GM21825 (cell line): ENCODE measurements around the gene SMAD9.
A peak's percentile ranks its signal among the peaks of the same experiment; 100 is the strongest.

Source experiments
- ATAC-seq: cut with Tn5 transposase; IDR thresholded peaks from one replicate; pipeline ENCODE4 v1.9.1; 2021; ENCODE audit warnings: mild to moderate bottlenecking, moderate library complexity; ENCODE audit not compliant: unreplicated experiment

Gene SMAD9

GRCh38 chr13:36870050-36870692, 49.9 kb downstream of the SMAD9 start:
- no peak for ATAC-seq

- ATAC-seq = no peak
Measured at GRCh38 chr13:36866232-36866631, 53.8 kb downstream of the SMAD9 start.

- no peak for ATAC-seq
Measured at GRCh38 chr13:36865265-36865664, 54.8 kb downstream of the SMAD9 start.

GRCh38 chr13:36862722-36863121, 57.3 kb downstream of the SMAD9 start:
- no peak for ATAC-seq

GRCh38 chr13:36862002-36862685, 57.9 kb downstream of the SMAD9 start:
- ATAC-seq = no peak

DNA sequence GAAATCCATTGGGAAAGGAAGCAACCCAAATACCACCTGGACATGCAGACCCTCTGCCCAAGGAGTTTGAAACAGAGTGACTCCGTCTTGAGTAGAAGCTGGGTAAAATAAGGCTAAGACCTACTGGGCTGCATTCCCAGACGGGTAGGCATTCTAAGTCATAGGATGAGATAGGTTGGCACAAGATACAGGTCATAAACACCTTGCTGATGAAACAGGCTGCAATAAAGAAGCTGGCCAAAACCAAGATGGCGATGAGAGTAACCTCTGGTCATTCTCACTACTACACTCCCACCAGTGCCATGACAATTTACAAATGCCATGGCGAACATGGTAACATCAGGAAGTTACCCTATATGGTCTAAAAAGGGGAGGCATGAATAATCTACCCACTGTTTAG, 60.8 kb downstream of the SMAD9 start:
- ATAC-seq = no peak

GRCh38 chr13:36858290-36858689, 61.7 kb downstream of the SMAD9 start:
- no peak for ATAC-seq

DNA sequence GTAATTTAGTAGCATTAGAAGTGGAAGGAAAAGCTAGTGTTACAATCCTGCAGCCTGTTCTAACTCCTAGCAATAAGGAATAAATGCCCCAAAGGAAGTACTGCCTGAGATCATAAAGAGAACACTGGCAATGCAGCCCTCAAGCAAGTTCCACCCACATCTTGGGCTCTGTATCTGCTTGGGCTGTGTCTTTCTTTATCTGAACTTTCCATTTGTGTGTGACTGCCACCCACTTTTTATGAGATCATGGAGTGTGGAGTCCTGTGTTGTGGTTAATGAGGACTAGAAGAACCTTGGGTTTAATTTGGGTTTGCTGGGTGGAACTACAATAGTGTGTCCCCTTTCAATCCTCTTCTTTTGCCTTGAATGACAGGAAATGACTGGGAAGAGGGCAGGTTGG, 62.8 kb downstream of the SMAD9 start:
- no peak for ATAC-seq

DNA sequence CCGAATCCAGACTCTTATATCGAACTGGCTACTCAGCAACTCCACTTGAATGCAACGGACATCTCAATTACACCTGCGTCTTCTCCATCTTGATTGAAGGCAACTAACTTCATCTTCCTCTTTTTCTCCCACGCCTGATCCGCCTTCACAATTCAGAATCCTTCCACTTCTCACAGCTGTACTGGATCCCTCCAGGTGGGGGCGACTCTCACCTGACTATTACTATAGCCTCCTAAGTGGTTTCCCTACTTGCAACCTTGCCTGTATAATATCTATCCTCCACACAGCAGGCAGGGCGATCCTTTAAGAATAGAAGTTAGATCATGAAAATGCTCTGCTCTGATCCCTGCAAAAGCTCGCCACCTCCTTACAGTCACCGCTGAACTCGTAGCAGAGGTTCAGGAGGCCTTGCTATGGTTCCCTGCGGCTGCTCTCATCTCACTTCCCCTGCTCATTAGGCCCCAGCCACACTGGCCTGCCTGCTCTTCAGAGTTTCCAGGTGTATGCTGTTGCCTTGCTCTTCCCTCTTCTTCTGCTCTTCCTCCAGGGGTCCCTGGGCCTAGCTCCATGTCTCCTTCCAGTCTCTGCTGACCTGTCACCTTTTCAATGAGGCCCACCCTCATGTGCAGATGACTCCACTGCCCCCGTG, 69.1 kb downstream of the SMAD9 start:
- no peak for ATAC-seq

DNA sequence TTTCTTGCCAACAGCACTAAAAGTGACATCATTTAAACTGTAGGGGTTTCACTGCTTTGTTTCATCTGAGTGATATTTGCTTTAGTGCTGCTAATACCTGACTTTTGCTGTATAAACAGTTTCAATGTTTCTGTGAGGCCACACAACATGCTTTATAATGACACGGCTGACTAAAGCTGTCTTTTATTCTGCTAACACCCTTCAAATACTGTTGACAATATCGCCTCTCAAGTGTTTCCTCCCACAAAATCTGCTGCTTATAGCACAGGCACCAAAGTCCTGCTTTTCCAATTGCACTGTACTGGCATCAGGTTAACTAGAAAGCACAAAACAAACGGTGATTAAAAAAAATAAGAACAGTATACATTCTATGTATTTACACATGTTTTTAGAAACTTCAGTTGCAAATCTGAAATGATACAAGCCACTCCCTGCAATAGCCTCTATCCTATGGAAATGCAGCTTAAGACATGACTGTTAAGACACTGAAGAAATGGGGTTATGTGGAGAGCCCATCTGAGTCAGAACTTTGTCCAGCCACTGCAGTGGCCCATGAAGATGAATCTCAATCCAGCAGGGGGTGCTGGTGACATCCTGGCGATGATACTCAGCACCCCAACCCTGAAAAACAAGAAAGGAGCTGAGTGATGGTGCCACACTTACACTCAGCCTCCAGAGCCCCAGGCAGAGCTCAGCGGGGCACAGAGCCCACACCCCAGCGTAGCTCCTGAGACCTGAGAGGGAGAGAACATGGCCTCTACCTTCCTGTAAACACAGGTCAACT, 71.6 kb downstream of the SMAD9 start:
- no peak for ATAC-seq

DNA sequence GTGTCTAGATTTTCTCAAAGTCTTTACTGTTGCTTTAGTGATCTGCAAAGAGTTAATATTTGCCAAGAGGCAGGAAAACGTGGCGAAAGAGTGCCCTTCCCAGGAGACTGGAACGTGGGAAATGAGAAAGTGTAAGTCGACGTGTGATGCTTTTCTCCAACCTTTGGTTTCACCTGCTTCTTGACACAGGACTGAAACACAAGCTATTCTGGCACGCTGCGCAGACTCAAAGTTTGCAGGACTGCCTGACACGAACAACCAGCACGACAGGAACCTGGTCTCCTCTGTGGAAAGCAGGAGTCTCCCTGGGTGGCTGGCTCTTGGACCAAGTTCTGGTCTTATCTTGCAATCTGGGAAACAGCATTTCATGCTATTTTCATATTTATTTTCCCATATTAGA, 72.4 kb downstream of the SMAD9 start:
- ATAC-seq = no peak

- ATAC-seq = no peak
Measured at GRCh38 chr13:36841391-36841790, 78.6 kb downstream of the SMAD9 start.

- ATAC-seq = no peak
Measured at GRCh38 chr13:36840718-36841250, 79.3 kb downstream of the SMAD9 start.

- ATAC-seq = no peak
Measured at GRCh38 chr13:36839981-36840380, 80.1 kb downstream of the SMAD9 start.

DNA sequence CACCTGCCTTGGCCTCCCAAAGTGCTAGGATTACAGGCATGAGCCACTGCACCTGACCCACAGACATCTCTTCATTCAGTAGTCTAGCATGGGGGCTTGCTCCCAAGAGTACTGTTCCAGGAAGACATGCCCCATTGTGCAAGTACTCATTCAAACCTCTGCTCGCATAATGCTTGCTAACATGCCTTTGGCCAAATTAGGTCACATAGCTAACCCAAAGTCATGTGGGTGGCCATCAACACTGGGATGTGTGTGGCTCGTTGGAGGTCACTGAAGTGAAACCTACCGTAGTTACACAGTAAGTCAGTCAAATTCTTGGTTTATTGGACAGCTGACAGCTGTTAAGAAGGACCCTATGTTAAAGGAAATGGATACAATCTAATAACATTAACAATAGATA, 80.8 kb downstream of the SMAD9 start:
- ATAC-seq = no peak

- ATAC-seq = no peak
Measured at GRCh38 chr13:36837354-36838092, 82.5 kb downstream of the SMAD9 start.

GRCh38 chr13:36834299-36834698, 85.7 kb downstream of the SMAD9 start:
- ATAC-seq = no peak

- no peak for ATAC-seq
Measured at GRCh38 chr13:36831291-36831690, 88.7 kb downstream of the SMAD9 start.

DNA sequence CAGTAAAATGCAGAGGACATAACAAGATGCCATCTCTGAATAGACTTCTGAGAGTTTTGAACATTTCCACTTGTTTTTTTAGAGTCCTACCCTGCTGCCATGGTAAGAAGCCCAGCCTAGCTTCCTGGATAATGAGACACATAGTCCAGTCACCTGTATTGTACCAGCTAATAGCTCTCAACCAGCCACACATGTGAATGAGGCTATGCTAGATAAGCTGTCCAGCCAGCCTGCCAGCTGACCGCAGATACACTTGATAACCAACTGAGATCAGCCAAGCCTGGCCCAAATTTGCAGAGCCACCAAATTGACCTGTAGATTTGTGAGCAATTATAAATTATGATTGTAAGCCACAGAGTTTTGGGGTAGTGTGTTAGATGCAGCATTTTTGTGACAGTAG, 90.3 kb downstream of the SMAD9 start:
- no peak for ATAC-seq

GRCh38 chr13:36822785-36823184, 97.3 kb downstream of the SMAD9 start:
- no peak for ATAC-seq

DNA sequence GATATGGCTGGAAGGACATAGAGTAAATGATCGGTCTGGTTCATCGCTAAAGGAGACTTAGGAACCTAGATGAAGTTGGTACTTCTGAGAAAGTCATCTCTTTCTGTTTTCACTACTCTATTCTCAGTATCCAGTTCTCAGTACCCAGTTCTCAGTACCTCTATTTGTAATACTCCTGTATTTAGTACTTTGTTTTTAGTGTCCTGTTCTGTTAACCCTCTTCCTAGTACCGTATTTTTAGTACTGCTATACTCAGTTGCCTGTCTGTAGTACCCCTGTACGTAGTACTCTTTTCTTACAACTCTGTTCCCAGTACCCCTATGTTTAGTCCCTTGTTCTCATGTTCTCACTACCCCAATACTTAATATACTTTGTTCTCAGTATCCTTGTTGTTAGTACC, 99.8 kb downstream of the SMAD9 start:
- peak; percentile 51 for ATAC-seq
